ENCODE measurements around the gene GLYATL1.

- TF ChIP-seq POLR2AphosphoS5 (IDR thresholded peaks at IDR 0.05; ENCODE audit: borderline replicate concordance, low read depth, low read length), result no peak
- TF ChIP-seq EZH2 (IDR thresholded peaks at IDR 0.05), result no peak
Measured at GRCh38 chr11:58912124-58912523, 27.2 kb upstream of the GLYATL1 start.
